Left colon (tissue), 2 donors: ENCODE data around the gene GPN1. TPM values are rescaled to one million over a fixed set of nuclear protein-coding genes. Genes with fewer than 3 reads are reported as not detected.
"Not testable (repeated sequence)": the region's sequence is repeated elsewhere in the genome, so short reads cannot be mapped to it uniquely, and the experiment has no call there.

Source experiments
- ATAC-seq: fragments of 200-7000 bp; cut with Tn5 transposase; one replicate; pipeline ENCODE4 v1.9.1; 2020; ENCODE audit warnings: mild to moderate bottlenecking, moderate library complexity
- DNase-seq, 2 donors: peaks; one replicate each; pipeline ENCODE4 v3.0.0-alpha.2; 2020
- intact Hi-C, 2 donors: fragments of 100-400 bp; cut with DNase I in 1 of 2; cut with micrococcal nuclease in 1 of 2; formaldehyde crosslinking; loops; one replicate each; pipeline versions ENCODE4 v1.11.2 to v1.14.0; 2022; cut with DNase I, micrococcal nuclease
- total RNA-seq, 2 donors: library from RNA; stranded (reverse); fragmentation: NEBNext Ultra II Directional; extraction: Animal tissue kit (Norgen Biotek cat#: 25700); gene quantifications; one replicate each; pipeline ENCODE4 v1.2.1, GENCODE V29; 2021
- donor health status: DM: no; HTN: no; CAD: no.
- donor health status: DM: yes; HTN: yes; CAD: no.

The GPN1 gene
- total RNA-seq, 2 donors from 2014 or later: 20.7 to 24.2 TPM

DNA sequence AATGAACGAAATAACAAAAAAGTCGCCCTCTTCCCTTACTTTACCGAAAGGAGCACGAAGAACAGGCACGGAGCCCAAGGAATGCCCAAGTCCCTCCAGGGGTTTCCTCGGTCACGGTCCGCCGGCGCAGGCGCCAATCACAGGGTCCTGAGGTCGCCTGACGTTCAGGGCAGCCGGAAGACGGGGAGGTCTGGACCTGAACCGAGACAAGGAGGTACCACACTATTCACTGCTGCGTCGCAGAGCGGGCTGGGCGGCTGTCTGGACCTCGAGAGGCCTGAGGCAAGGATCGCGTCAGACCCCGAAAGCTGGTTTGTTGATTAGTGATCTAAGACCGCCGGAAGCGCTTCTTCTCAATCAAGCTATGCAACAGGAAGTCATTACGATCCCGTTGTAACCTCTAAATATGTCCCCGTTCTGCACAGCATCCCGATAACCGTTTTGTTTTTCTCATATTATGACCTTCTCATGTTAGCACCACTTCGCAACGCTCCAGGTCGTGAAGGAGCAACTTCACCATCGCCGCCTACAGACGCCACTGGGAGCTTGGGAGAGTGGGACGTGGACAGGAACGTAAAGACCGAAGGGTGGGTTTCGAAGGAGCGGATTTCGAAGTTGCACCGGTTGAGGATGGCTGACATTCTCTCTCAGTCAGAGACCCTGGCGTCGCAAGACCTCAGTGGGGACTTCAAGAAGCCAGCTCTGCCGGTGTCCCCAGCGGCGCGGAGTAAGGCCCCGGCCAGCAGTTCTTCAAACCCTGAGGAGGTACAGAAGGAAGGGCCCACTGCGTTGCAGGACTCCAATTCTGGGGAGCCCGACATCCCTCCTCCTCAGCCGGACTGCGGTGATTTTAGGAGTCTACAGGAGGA, 34.7 kb downstream of the GPN1 start, which contains the start of the genes SLC4A1AP and SUPT7L:
Gene SLC4A1AP (plus strand): TSS at position 605 of the 869 bp plus-strand sequence. CDS start 26 bp downstream, at position 631.
Gene SUPT7L (minus strand): TSS at position 330 of the 869 bp plus-strand sequence. CDS start 1,422 bp downstream, outside the sequence.
- DNase-seq (peak; percentile 75 to 77), ATAC-seq (peak; percentile 87)
- intact Hi-C loops: no loop called here

DNA sequence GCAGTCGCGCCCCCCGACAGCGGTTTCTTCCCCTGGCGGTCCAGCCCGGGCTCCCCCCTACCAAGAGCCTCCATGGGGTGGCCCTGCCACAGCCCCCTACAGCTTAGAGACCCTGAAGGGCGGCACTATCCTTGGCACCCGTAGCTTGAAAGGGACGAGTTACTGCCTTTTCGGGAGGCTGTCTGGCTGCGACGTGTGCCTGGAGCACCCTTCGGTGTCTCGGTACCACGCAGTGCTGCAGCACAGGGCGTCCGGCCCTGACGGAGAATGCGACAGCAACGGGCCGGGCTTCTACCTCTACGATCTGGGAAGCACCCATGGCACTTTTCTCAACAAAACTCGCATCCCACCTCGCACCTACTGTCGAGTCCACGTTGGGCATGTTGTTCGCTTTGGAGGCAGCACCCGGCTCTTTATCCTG, 35.3 kb downstream of the GPN1 start:
- no peak for DNase-seq
- intact Hi-C loops: no loop called here
- peak; percentile 36 for ATAC-seq

- intact Hi-C loops: no loop called here
- DNase-seq (no peak), ATAC-seq (no peak)
These were observed 35.9 kb downstream of the GPN1 start for GRCh38 chr2:27664622-27665363.

GRCh38 chr2:27667446-27667845, 38.6 kb downstream of the GPN1 start:
- ATAC-seq: no peak
- no peak for DNase-seq
- intact Hi-C loops: no loop called here

- DNase-seq (no peak), ATAC-seq (no peak)
- intact Hi-C loops: no loop called here
These were observed 42.4 kb downstream of the GPN1 start for GRCh38 chr2:27671235-27671634.

DNA sequence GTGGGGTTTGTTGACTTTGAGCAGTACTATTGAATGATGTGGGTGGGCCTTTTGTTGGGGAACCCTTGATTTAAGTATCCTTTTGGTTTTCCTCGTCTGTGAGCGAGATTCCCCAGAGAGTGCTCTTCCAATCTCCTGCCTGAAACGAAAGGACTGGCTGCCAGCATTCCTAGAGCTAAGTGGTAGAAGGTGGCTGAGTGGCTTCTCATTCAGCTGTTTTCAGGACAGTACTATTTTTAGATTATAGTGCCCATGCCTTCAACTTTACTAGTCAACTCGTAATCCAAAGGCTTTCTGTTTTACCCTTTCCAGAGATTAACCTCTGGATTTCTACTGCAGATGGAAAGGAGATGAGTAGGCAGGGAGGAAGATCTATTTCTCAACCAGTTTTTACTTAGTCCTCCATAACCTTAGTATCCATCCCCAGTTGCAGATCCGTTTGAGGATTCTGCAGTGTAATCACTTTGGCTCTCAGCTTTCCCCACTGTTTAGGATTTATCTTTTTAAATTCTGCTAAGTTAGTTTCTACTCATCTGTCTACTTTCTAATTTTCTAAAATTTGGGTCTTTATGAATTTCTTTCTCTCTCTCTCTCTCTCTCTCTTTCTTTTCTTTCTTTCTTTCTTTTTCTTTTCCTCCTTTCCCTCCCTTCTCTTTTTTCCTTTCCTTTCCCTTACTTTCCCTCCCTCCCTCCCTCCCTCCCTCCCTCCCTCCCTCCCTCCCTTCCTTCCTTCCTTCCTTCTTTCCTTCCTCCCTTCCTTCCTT, 44.1 kb downstream of the GPN1 start:
- ATAC-seq (no peak), DNase-seq (no peak)
- intact Hi-C loops: no loop called here

DNA sequence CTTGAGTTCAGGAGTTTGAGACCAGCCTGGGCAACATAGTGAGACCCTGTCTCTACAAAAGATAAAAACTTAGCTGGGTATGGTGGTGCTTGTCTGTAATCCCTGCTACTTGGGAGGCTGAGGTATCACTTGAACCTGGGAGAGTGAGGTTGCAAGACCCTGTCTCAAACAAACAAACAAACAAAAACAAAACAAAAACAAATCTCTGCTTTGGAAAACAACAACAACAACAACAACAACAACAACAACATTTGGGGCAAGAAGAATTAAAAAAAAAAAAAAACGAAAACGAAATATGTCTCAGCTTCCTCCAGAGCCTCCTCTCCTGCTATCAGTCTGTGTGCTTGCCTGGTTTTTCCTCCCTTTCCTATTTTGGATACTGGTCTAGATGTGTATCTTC, 51.7 kb downstream of the GPN1 start:
- ATAC-seq: no peak
- intact Hi-C loops: no loop called here

DNA sequence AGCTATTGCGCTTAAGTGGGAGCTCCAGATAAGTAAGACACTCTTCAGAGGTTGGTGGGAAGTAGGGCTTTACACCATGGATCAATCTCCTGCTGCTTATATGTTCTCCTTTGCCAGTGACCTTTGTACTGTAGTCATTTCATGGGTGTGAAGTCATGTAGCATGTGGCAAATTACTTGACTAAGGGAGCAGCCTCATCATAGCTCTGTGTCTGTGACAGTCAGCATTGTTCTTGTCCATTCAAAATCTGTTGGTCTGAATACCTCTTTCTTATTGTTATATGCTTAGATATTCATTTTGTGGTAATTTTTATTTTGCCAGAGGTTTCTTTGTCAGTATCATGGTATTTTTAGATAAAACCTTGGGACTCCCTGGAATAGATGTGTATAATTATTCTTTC, 53.0 kb downstream of the GPN1 start:
- DNase-seq (no peak), ATAC-seq (peak; percentile 94)
- intact Hi-C loops: no loop called here

More for the DNA sequence above, 51.7 kb downstream of the GPN1 start:
- no peak for DNase-seq

DNA sequence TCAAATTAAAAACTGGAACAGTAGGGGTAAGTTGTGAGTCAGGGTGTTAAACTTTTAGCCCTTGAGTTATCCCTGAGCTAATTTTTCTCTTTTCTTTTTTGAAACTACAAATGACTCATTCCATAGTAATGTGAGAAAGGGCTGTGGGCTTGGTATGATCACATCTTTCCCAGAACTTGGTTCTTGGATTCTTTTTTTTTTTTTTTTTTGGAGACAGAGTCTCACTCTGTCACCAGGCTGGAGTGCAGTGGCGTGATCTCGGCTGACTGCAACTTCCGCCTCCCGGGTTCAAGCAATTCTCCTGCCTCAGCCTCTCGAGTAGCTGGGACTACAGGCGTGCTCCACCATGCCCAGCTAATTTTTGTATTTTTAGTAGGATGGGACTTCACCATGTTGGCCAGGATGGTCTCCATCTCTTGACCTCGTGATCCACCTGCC, 53.5 kb downstream of the GPN1 start:
- ATAC-seq, intact Hi-C loops, DNase-seq: not testable (repeated sequence)

DNA sequence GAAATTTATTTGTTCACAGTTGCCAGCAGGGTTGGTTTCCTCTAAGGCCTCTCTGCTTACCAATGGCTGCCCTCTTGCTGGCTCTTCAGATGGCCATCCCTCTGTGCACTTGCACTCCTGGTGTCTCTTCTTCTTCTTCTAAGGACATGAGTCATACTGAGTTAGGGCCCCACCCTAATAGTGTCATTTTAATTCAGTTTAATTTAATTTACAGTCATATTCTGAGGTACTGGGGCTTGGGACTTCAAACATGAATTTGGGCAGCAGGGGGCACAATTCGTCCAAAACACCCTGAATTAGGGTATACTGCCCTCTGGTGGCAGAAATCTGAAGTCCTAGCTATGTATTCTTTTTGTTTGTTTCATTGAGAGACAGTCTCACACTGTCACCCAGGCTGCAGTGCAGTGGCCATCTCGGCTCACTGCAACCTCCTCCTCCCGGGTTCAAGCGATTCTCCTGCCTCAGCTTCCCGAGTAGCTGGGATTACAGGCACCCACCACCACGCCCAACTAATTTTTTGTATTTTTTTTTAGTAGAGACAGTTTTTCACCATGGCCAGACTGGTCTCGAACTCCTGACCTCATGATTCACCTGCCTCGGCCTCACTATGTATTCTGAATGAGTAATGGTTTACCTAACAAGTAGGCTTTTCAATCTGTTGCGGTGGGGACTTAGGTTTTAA, 54.7 kb downstream of the GPN1 start:
- peak; percentile 68 to 91 for DNase-seq
- intact Hi-C loops: no loop called here
- ATAC-seq: peak; percentile 64

DNA sequence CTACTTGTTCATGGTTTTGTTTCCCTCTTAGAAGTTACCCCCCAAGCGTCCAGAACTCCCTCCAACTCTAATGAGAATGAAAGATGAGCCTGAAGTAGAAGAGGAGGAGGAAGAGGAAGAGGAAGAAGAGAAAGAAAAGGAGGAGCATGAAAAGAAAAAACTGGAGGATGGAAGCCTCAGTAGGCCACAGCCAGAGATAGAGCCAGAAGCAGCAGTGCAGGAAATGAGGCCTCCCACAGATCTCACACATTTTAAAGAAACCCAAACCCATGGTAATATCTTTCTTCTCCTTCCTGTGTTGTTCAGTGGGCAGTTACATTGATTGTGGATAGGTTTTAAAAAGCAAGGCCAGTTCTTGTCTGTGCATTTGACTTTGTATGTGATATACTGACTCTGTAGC, 56.2 kb downstream of the GPN1 start:
- DNase-seq, ATAC-seq, intact Hi-C loops: not testable (repeated sequence)

DNA sequence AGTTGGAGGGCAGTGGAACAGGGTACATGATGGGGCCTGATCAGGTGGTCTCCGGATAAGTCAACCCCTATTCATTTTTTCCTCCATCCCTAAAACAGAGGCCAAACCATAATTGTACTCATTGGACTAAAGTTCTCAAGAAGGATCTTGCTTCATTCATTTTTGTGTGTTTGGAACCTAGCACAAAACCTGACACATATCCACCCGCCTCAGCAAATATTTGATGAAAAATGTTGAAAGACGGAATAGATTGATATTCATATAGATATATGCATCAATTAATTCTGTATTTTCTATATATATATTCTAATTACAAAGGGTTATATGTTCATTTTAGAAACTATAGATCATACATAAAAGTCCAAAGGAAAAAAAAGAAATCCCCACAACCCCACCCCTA, 56.7 kb downstream of the GPN1 start:
- DNase-seq: no peak
- intact Hi-C loops: no loop called here
- ATAC-seq: no peak

DNA sequence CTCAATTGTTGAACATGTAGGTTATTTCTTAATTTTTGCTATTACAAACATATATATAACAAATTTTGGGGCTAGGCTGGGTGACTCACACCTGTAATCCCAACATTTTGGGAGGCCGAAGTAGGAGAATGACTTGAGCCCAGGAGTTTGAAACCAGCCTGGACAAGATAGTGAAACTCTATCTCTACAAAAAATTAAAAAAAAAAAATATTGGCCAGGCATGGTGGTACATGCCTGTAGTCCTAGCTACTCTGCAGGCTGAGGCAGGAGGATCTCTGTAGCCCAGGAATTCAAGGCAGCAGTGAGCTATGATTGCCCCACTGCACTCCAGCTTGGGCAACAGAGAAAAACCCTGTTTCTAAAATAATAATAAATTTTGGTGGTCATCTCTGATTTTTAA, 58.4 kb downstream of the GPN1 start:
- ATAC-seq (no peak), DNase-seq (no peak)
- intact Hi-C loops: no loop called here

DNA sequence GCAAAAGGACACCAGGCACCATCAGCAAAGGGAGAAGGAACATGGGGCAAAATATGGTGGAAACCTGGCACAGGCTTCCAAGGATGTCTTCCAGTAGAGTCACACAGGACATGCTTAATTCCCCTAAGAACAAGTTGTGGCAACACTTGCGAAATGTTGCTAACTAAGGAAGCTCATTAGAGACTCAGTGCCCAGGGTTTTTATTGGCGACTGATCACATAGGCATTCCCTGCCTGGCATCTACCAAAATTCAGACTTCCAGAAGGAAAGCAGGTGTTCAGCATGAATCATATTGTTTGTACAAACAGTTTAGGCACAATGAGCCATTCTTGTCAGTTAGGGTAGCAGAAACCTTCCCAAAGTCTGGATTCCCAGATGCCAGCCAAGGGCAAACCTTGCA, 60.6 kb downstream of the GPN1 start:
- DNase-seq (no peak), ATAC-seq (no peak)
- intact Hi-C loops: no loop called here

- DNase-seq: no peak
- intact Hi-C loops: no loop called here
- ATAC-seq: no peak
These were observed 61.2 kb downstream of the GPN1 start for GRCh38 chr2:27690052-27690451.

GRCh38 chr2:27697660-27698059, 68.8 kb downstream of the GPN1 start:
- ATAC-seq: no peak
- intact Hi-C loops: no loop called here
- no peak for DNase-seq
